Small intestine (tissue), 7 donors: ENCODE data around the gene CRACDL. TPM values are rescaled to one million over a fixed set of nuclear protein-coding genes. Genes with fewer than 3 reads are reported as not detected.
"Not testable (repeated sequence)": the region's sequence is repeated elsewhere in the genome, so short reads cannot be mapped to it uniquely, and the experiment has no call there.

Experiments used
- DNase-seq, 2 donors: peaks; one replicate each; pipeline versions ENCODE4 v3.0.0 to v3.0.0-alpha.2; 2013
- FAIRE-seq: peaks from 2 replicates; lab custom pipeline; 2012; peaks lifted over from hg19 to GRCh38; lab: Jason Lieb, UNC
- H3K27ac ChIP-seq, 3 donors: one replicate each; pipeline ENCODE4 v1.5.1; 2013; ENCODE audit warnings: low read length in 2 of 3, mild to moderate bottlenecking in 2 of 3, control low read depth in 1 of 3, inconsistent platforms in 1 of 3, low read depth in 1 of 3, moderate library complexity in 1 of 3
- H3K27me3 ChIP-seq, 3 donors: one replicate each; pipeline ENCODE4 v1.6.1; 2013; ENCODE audit warnings: low read length in 3 of 3, inconsistent platforms in 1 of 3; ENCODE audit not compliant: control insufficient read depth in 3 of 3, insufficient read depth in 3 of 3
- H3K36me3 ChIP-seq, 3 donors: one replicate each; pipeline ENCODE4 v1.6.1; 2013; ENCODE audit warnings: low read length in 3 of 3, inconsistent platforms in 1 of 3, low read depth in 1 of 3, mild to moderate bottlenecking in 1 of 3, moderate library complexity in 1 of 3; ENCODE audit not compliant: control insufficient read depth in 3 of 3, insufficient read depth in 2 of 3
- H3K4me1 ChIP-seq, 3 donors: one replicate each; pipeline ENCODE4 v1.6.1; 2013; ENCODE audit warnings: low read length in 2 of 3, inconsistent platforms in 1 of 3, low read depth in 1 of 3, mild to moderate bottlenecking in 1 of 3, moderate library complexity in 1 of 3; ENCODE audit not compliant: control insufficient read depth in 3 of 3, insufficient read depth in 2 of 3
- H3K4me3 ChIP-seq, 3 donors: one replicate each; pipeline ENCODE4 v1.5.1; 2013; ENCODE audit warnings: low read length in 3 of 3, control low read depth in 1 of 3, inconsistent platforms in 1 of 3, low read depth in 1 of 3, mild to moderate bottlenecking in 1 of 3, moderate library complexity in 1 of 3
- H3K9me3 ChIP-seq, 2 donors: one replicate each; pipeline ENCODE4 v1.6.1; 2013; ENCODE audit warnings: low read depth in 1 of 2, low read length in 1 of 2; ENCODE audit not compliant: control insufficient read depth in 2 of 2, insufficient read depth in 1 of 2
- WGBS, 3 donors: extraction: QIAGEN DNeasy Blood & Tissue Kit; methylation state at CpG; one replicate each; pipeline ENCODE4 v1.1.7; 2013; 5-methylcytosine and 5-hydroxymethylcytosine counted together
- polyA plus RNA-seq, 4 donors: library from polyadenylated mRNA; stranded (reverse) in 3 of 4; unstranded in 1 of 4; fragments of 200-250 nt in 3 of 4; fragments of 120-200 nt in 1 of 4; gene quantifications; one replicate each; pipeline versions ENCODE4 v1.2.1 to v1.2.3, GENCODE V29; 2013
- donor health status: healthy with polysubstance abuse.
- donor health status: control.
- donor health status: control.
- donor health status: Bipolar disorder and iron deficiency.
- donor health status: healthy.

The CRACDL gene
- polyA plus RNA-seq, 4 donors, result 3.0 to 10.3 (median 7.3) TPM

DNA sequence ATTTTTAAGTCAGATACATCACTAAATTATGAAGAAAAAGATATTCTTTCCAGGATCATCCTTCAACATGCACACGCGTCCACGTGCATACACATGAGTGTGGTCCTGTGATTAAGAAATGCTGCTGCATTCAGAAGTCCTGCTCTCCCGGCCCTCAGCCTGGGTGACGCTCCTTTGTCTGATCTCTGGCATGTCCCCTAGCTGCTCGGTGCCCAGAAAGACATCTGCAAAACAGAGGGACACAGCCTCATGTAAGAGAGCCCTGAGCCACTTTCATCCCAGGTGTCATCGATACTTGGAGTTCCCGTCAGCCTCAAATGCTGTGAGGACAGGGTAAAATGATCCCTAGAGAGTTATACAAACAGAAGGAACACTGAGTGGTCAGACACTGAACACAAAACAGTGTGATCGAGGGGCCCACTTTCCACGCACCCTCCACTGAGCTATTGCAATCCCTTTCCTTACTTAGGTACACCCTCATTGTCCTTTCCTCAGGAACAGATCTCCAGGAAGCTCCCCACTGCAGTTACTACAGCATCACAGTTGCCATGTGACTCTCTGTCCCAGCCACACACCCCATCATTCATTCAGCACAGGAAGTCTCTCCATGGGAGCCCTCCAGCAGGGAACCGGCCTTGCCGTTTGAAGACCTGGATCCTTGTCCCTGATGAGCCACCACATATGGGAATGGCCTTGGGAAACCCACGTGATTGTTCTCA lies 32.1 kb downstream of the CRACDL start:
- no peak for FAIRE-seq
- no peaks in the 10 kb centered on the region for H3K36me3 ChIP-seq
- WGBS, 3 donors, result 80 to 88% (median 86%) methylated on average over 13 of the region's 13 CpGs

GRCh38 chr2:98903064-98903355 lies 33.0 kb downstream of the CRACDL start:
- 86 to 93% (median 91%) methylated on average over 9 of the region's 9 CpGs for WGBS, 3 donors
- Histone ChIP-seq H3K9me3 (no peaks in the 10 kb centered on the region), H3K27me3 (no peaks in the 10 kb centered on the region), H3K4me1 (no peaks in the 10 kb centered on the region), H3K36me3 (no peaks in the 10 kb centered on the region), H3K4me3 (no peak overlapping the region), H3K27ac (no peak overlapping the region)
- no peak for FAIRE-seq
- DNase-seq, result no peak

More for the DNA sequence above, 32.1 kb downstream of the CRACDL start:
- no peak overlapping the region for H3K4me3 ChIP-seq
- H3K27ac ChIP-seq, result no peak overlapping the region
- H3K9me3 ChIP-seq, result no peaks in the 10 kb centered on the region
- H3K27me3 ChIP-seq, result no peaks in the 10 kb centered on the region
- DNase-seq, result no peak
- no peaks in the 10 kb centered on the region for H3K4me1 ChIP-seq

DNA sequence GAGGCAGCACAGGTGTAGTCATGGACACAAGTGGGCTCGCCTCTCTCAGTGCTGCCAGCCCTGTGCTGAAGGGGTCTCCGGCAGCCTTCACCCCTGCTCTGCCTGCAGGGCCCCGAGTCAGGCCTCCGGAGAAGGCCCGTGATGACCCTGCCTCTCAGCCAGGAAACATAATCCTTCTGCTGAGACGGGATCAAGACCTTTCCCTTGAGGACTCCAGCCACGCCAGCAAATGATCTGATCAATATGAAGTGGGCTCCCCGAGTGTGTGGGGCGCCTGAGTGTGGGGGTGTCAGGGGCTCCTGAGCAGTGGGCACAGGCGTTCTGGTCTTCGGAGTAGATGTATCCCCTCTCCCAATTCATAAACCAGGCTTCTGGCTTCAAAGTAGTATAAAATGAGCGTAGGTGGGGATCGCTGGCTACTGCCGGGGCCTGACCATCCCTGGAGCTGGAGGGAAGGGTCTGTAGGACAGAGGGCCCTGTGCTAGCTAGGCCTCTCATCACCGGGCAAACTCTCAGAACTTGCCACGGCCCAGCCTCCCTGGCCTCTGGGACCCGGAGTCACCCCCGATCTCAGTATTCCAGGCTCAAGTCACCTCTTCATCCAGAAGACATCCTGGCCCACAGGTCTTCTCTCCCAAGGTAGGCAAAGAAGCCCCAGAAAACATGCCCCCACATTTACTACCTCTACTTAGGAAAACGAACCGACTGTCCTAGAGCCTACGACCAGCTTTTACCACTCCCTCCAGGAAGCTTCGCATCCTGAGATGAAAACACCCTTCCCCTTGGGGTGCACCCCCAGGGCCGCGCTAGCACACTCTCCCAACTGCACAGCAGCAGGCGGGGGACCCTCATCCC lies 33.6 kb downstream of the CRACDL start:
- no peaks in the 10 kb centered on the region for H3K9me3 ChIP-seq
- FAIRE-seq (no peak), DNase-seq (no peak)
- no peaks in the 10 kb centered on the region for H3K27me3 ChIP-seq
- no peak overlapping the region for H3K27ac ChIP-seq
- H3K4me3 ChIP-seq, result no peak overlapping the region
- H3K4me1 ChIP-seq, result no peaks in the 10 kb centered on the region
- no peaks in the 10 kb centered on the region for H3K36me3 ChIP-seq
- 88 to 92% (median 90%) methylated on average over 25 of the region's 25 CpGs for WGBS, 3 donors

GRCh38 chr2:98901702-98902101 lies 34.3 kb downstream of the CRACDL start:
- Histone ChIP-seq H3K27ac (no peak overlapping the region), H3K27me3 (no peaks in the 10 kb centered on the region), H3K36me3 (no peaks in the 10 kb centered on the region), H3K9me3 (no peaks in the 10 kb centered on the region), H3K4me3 (no peak overlapping the region), H3K4me1 (no peaks in the 10 kb centered on the region)
- 87 to 91% (median 90%) methylated on average over 11 of the region's 11 CpGs for WGBS, 3 donors
- FAIRE-seq (no peak), DNase-seq (no peak)

GRCh38 chr2:98901291-98901690 lies 34.7 kb downstream of the CRACDL start:
- 89 to 94% (median 91%) methylated on average over 3 of the region's 3 CpGs for WGBS, 3 donors
- Histone ChIP-seq H3K4me1 (no peaks in the 10 kb centered on the region), H3K36me3 (no peaks in the 10 kb centered on the region), H3K27ac (no peak overlapping the region), H3K27me3 (no peaks in the 10 kb centered on the region), H3K4me3 (no peak overlapping the region), H3K9me3 (no peaks in the 10 kb centered on the region)
- DNase-seq (no peak), FAIRE-seq (no peak)

GRCh38 chr2:98900721-98901120 lies 35.3 kb downstream of the CRACDL start:
- 77 to 82% (median 79%) methylated on average over 8 of the region's 8 CpGs for WGBS, 3 donors
- Histone ChIP-seq H3K27me3 (no peaks in the 10 kb centered on the region), H3K9me3 (no peaks in the 10 kb centered on the region), H3K4me1 (no peaks in the 10 kb centered on the region), H3K4me3 (no peak overlapping the region), H3K36me3 (no peaks in the 10 kb centered on the region), H3K27ac (no peak overlapping the region)
- FAIRE-seq, result no peak
- no peak for DNase-seq

GRCh38 chr2:98899703-98900078 lies 36.3 kb downstream of the CRACDL start:
- not testable (repeated sequence) for DNase-seq, H3K9me3 ChIP-seq, H3K4me1 ChIP-seq, H3K36me3 ChIP-seq, H3K4me3 ChIP-seq, H3K27me3 ChIP-seq, H3K27ac ChIP-seq, FAIRE-seq
- WGBS, 3 donors, result 80 to 89% (median 88%) methylated on average over 2 of the region's 2 CpGs

DNA sequence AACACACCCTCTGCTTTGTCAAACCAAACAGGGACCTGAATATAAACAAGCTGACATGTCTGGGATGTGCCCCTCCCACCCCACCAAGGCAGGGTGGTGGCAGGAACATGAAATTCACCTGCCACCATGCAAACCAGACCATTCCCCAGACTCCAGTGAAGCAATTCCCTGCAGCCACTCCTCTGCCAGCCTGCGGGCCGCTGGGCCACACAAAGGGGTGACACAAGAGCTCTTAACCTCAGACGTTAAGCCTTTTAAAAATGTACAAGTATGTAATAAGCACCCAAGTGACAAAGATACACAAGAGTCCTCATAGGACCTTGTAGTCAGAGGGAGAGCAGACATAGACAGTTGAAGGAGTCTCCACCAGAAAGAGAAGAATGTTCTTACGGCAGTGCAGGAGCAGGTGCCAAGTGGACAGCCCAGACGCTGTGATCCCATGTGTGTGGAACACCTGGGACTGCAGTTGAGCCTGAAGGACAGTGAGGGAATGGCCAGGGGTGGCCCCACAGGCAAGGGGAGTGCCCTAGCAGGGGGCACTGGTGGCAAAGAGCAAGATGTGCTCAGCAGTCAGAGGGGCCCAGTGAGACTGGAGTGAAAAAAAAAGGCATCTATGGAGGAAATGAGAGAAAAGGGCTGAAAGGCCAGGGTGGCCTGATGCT lies 36.9 kb downstream of the CRACDL start:
- no peak for FAIRE-seq
- Histone ChIP-seq H3K4me3 (no peak overlapping the region), H3K36me3 (no peaks in the 10 kb centered on the region), H3K27me3 (no peaks in the 10 kb centered on the region), H3K27ac (no peak overlapping the region), H3K4me1 (no peaks in the 10 kb centered on the region), H3K9me3 (no peaks in the 10 kb centered on the region)
- no peak for DNase-seq
- 80 to 84% (median 82%) methylated on average over 5 of the region's 5 CpGs for WGBS, 3 donors
